Lung (tissue), 12 donors: ENCODE measurements around the gene LCP2. TPM values are rescaled to one million over a fixed set of nuclear protein-coding genes. Genes with fewer than 3 reads are reported as not detected.
A peak's percentile ranks its signal among the peaks of the same experiment; 100 is the strongest.

ENCODE experiments used
- ATAC-seq: fragments of 200-7000 bp; cut with Tn5 transposase; one replicate; pipeline ENCODE4 v1.9.1; 2020; ENCODE audit warnings: moderate number of reproducible peaks; ENCODE audit not compliant: insufficient read depth, low FRiP score
- DNase-seq, 3 donors: peaks; one replicate each; pipeline ENCODE4 v3.0.0-alpha.2; 2013 to 2017
- H3K27ac ChIP-seq, 2 donors: one replicate each; pipeline ENCODE4 v1.5.1; 2013; ENCODE audit warnings: mild to moderate bottlenecking in 2 of 2, moderate library complexity in 2 of 2, control low read depth in 1 of 2, inconsistent platforms in 1 of 2, low read depth in 1 of 2, low read length in 1 of 2
- H3K27me3 ChIP-seq, 3 donors: one replicate each; pipeline ENCODE4 v1.5.1; 2013; ENCODE audit warnings: low read length in 2 of 3; ENCODE audit not compliant: control insufficient read depth in 3 of 3, insufficient read depth in 3 of 3
- H3K36me3 ChIP-seq, 4 donors: one replicate each; pipeline ENCODE4 v1.5.1; 2013; ENCODE audit warnings: low read length in 4 of 4, mild to moderate bottlenecking in 1 of 4, moderate library complexity in 1 of 4; ENCODE audit not compliant: control insufficient read depth in 4 of 4, insufficient read depth in 4 of 4
- H3K4me1 ChIP-seq, 5 donors: one replicate each; pipeline ENCODE4 v1.5.1; 2013; ENCODE audit warnings: low read length in 5 of 5, mild to moderate bottlenecking in 2 of 5, moderate library complexity in 1 of 5; ENCODE audit not compliant: control insufficient read depth in 5 of 5, insufficient read depth in 5 of 5
- H3K4me3 ChIP-seq: one replicate; pipeline ENCODE4 v1.5.1; 2013; ENCODE audit warnings: mild to moderate bottlenecking, control low read depth, moderate library complexity
- H3K9ac ChIP-seq, 2 donors: one replicate each; pipeline ENCODE4 v1.5.1; 2013; ENCODE audit warnings: low read length in 2 of 2, control low read depth in 1 of 2; ENCODE audit not compliant: insufficient read depth in 1 of 2
- H3K9me3 ChIP-seq, 4 donors: one replicate each; pipeline ENCODE4 v1.5.1; 2013; ENCODE audit warnings: low read length in 3 of 4, mild to moderate bottlenecking in 1 of 4, moderate library complexity in 1 of 4; ENCODE audit not compliant: control insufficient read depth in 4 of 4, insufficient read depth in 3 of 4
- CTCF ChIP-seq: IDR thresholded peaks from 2 replicates; pipeline ENCODE4 v1.5.1; 2012; ENCODE audit warnings: mild to moderate bottlenecking; ENCODE audit errors: control extremely low read depth, extremely low read depth
- WGBS, 2 donors: extraction: QIAGEN DNeasy Blood & Tissue Kit; methylation state at CpG; one replicate each; pipeline ENCODE4 v1.1.7; 2013; 5-methylcytosine and 5-hydroxymethylcytosine counted together
- polyA plus RNA-seq, 2 donors: library from polyadenylated mRNA; stranded (reverse); fragments of 200-250 nt; gene quantifications; one replicate each; pipeline ENCODE4 v1.2.1, GENCODE V29; 2013
- total RNA-seq, 2 donors: library from RNA; depleted of rRNA in 1 of 2; stranded (reverse); fragments of >200 nt in 1 of 2; gene quantifications; one replicate each; pipeline ENCODE4 v1.2.1, GENCODE V29; 2014 to 2021
- donor health status: control.
- donor health status: control.
- donor health status: Bipolar disorder and iron deficiency.
- donor health status: healthy.
- donor health status: DM: yes; HTN: yes; CAD: no.

The LCP2 gene
- total and polyA plus RNA-seq, 4 donors, result 15.6 to 127 (median 56.0) TPM

- Histone ChIP-seq H3K9me3 (peaks cover 0 to 3% (median 0%) of the 10 kb centered on the region in 4 donors), H3K36me3 (peaks cover 0 to 12% (median 0%) of the 10 kb centered on the region in 4 donors), H3K4me1 (peaks cover 0 to 9% (median 6%) of the 10 kb centered on the region in 5 donors), H3K4me3 (no peak overlapping the region), H3K27me3 (peaks cover 0 to 41% (median 2%) of the 10 kb centered on the region in 3 donors), H3K9ac (no peak overlapping the region), H3K27ac (no peak overlapping the region)
- WGBS, 2 donors, result 94 to 95% methylated on average over 4 of the region's 4 CpGs
- no peak for DNase-seq
- no peak for TF ChIP-seq CTCF
- no peak for ATAC-seq
These were observed 5.1 kb downstream of the LCP2 start for GRCh38 chr5:170292179-170293104.

- DNase-seq (no peak), ATAC-seq (no peak)
- H3K4me1 ChIP-seq, result peaks cover 0 to 9% (median 6%) of the 10 kb centered on the region in 5 donors
- 35 to 62% methylated on average over 3 of the region's 3 CpGs for WGBS, 2 donors
- no peak overlapping the region for H3K4me3 ChIP-seq
- no peak overlapping the region for H3K27ac ChIP-seq
- H3K27me3 ChIP-seq, result peaks cover 0 to 34% (median 2%) of the 10 kb centered on the region in 3 donors
- H3K36me3 ChIP-seq, result peaks cover 0 to 15% (median 0%) of the 10 kb centered on the region in 4 donors
- no peak overlapping the region for H3K9ac ChIP-seq
- H3K9me3 ChIP-seq, result peaks cover 0 to 3% (median 0%) of the 10 kb centered on the region in 4 donors
- no peak for TF ChIP-seq CTCF
These were observed 7.1 kb downstream of the LCP2 start for GRCh38 chr5:170290498-170290897.

- ATAC-seq (no peak), DNase-seq (no peak)
- Histone ChIP-seq H3K4me3 (no peak overlapping the region), H3K27me3 (peaks cover 0 to 27% (median 2%) of the 10 kb centered on the region in 3 donors), H3K27ac (peak overlapping the region in 1 of 2 donors; percentile 50), H3K9me3 (peaks cover 0 to 3% (median 0%) of the 10 kb centered on the region in 4 donors), H3K36me3 (peaks cover 0 to 15% (median 0%) of the 10 kb centered on the region in 4 donors), H3K4me1 (peaks cover 0 to 9% (median 6%) of the 10 kb centered on the region in 5 donors), H3K9ac (no peak overlapping the region)
- TF ChIP-seq CTCF, result no peak
- 14 to 52% methylated on average over 4 of the region's 4 CpGs for WGBS, 2 donors
These were observed 7.8 kb downstream of the LCP2 start for GRCh38 chr5:170289764-170290163.
